Right ventricle myocardium inferior (tissue), 1 donor: ENCODE results near the gene IQCK. TPM values are rescaled to one million over a fixed set of nuclear protein-coding genes. Genes with fewer than 3 reads are reported as not detected.

Experiments used
- ATAC-seq: fragments of 200-7000 bp; cut with Tn5 transposase; one replicate; pipeline ENCODE4 v1.9.1; 2020; ENCODE audit warnings: mild to moderate bottlenecking, moderate library complexity
- DNase-seq: peaks from one replicate; pipeline ENCODE4 v3.0.0; 2021; ENCODE audit errors: missing footprints
- intact Hi-C: fragments of 100-400 bp; cut with DNase I; formaldehyde crosslinking; loops from one replicate; pipeline ENCODE4 v1.11.0; 2022
- total RNA-seq: library from RNA; stranded (reverse); fragmentation: NEBNext Ultra II Directional; extraction: Animal tissue kit (Norgen Biotek cat#: 25700); gene quantifications from one replicate; pipeline ENCODE4 v1.2.1, GENCODE V29; 2021
- donor health status: DM: no; HTN: yes; CAD: no; lungs with severe emphysema.

Gene IQCK
- total RNA-seq, 1 donor from 2014 or later: 5.2 TPM

DNA sequence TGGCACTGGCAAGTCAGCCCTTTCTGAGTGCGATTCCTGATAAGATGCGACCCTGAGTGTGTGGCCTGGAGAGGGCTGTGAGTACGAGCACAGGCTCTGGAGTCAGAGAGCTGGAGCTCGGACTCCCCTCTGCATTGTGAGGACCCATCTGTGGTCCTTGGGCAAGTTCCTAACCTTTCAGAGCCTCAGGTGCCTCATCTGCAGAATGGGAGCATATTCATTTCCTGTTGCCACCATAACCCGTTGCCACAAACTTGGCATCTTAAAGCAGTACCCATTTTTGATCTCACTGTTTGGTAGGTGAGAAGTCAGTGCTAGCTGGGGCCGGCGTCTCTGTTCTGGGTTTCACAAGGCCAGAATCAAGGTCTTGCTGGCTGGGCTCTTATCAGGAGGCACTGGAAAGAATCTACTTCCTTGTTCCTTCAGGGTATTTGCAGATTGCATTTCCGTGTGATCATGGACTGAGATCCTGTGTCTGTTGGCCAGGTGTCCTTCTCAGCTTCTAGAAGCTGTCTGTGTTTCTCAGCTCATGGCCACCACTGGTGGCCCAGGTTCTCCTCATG, 20.2 kb upstream of the IQCK start:
- ATAC-seq (no peak), DNase-seq (no peak)
- intact Hi-C loops: loop anchor here (5.0 kb wide), 1 partner anchor 51 kb away; no protein-coding TSS in a partner anchor

DNA sequence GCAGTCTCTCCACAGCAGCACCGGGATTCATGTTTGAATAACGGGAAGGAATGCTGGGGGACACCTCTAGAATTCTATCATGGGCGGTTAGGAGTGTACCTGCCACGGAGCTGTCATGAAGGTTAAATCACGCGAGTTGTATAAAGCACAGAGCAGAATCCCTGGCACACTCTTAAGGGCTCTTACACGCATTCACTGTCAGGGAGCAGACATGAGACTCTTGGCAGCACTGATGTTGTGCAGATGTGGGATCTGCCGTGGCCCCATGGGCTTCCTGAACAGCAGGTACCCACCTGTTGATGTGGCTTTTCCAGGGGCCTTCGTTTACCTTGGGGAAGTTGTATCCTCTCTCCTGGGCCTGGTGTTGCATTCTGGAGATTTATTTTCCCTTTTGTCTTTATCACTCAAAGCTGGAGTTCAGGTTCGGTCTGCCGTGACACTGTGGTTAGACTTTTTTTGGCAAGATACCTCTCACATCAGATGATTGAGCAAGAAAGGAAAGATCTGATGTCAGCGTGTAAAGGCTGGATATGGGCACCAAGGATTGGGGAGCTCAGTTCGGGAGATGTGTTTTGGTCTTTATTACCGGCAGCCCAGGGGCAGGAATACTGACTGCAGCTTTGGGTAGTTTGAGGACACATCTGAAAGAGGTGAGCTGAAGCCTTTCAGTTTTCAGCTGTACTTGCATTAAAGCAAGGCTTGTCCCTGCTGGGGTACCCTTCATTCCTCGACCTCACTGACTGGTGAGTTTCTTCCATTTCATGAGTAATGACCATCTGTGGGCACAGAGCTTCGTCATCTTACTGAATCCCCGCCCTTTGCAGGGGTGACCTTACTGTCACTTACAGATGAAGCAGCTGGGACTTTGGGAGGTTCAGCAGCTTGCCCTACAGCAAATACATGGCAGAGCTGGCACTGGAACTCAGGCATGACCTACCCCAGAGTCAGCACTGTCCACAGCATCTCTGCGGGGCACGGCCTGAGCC, 19.3 kb upstream of the IQCK start:
- ATAC-seq: peak; percentile 38
- no peak for DNase-seq
- intact Hi-C loops: loop anchor here (5.0 kb wide), 1 partner anchor 51 kb away; no protein-coding TSS in a partner anchor

DNA sequence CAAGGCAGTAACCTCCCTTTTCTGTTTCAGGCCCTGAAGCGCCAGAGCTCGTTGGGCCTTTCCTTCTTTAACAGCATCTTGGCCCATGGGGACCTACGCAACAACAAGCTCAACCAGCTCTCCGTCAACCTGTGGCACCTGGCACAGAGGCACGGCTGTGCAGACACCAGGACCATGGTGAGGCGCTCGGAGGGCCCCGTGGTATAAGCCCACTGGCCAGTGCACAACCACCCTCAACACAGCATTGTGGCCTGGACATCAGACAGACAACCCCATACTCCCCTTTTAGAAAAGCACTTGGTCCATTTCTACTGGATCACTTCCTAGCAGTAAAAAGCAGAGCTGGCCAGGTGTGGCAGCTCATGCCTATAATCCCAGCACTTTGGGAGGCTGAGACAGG, 18.6 kb upstream of the IQCK start:
- DNase-seq: no peak
- ATAC-seq: no peak
- intact Hi-C loops: loop anchor here (5.0 kb wide), 1 partner anchor 52 kb away; no protein-coding TSS in a partner anchor

DNA sequence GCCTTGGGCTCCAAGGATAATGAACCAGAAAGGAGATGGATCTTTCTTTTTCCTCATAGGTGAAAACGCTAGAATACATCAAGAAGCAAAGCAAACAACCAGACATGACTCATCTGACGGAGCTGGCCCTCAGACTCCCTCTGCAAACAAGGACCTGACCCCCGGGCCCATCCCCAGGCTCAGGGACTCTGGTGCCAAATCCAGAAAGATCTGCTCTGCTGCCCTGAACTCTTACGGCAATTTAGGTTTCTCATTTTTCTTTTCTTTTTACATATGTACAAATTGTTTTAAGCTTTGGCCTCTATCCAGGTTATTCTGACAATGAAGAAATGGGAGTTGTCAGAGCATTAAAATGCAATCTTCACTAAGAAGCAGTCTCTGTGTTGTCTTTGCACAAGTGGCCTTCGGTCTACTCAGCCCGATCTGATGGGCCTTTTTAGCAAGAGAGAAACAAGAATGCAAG, 17.7 kb upstream of the IQCK start:
- intact Hi-C loops: no loop called here
- DNase-seq (no peak), ATAC-seq (no peak)

DNA sequence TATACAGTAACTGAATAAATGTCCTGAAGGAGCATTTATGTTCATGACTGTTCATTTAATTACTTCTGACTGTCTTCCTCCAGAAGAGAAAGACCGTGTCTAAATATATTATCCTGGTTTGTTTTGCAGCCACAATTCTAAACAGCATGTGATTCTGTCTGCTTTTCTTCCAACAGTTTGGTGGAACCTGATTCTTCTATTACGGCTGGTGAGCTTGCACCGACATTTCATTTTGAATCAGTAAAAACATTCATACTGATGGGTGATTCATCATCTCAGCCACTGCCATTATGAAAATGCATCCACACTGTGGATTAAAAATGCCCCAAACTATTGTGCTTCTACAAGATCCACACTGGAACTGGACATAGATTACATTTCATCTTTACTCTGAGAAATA, 17.0 kb upstream of the IQCK start:
- no peak for ATAC-seq
- intact Hi-C loops: no loop called here
- no peak for DNase-seq

DNA sequence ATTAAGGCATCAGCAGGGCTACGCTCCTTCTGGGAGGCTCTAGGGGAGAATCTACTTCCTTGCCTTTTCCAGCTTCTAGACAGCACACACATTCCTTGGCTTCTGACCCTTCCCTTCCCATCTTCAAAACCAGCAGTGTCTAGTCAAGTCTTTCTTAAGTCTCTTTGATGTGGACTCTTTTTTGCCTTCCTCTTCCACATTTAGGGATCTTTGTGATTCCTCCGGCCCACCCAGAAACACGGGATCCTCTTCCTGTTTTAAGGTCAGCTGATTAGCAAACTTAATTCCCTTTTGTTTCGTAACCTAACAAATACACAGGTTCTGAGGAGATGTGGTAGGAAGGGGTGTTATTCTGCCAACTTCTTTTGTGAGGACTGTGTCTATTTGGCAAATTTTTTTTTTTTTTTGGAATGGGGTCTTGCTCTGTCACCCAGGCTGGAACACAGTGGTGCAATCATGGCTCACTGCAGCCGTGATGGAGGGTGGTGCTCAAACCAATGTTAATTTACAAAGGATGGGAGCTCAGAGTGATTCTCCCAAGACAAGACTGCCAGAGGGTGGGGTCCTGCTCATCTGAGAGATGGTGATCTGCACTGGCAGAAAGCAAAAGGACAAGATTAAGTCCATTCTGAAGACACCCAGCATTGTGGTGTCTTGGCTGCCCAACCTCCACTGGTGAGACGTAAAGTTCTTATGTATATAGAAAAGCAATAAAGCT, 14.7 kb upstream of the IQCK start:
- intact Hi-C loops: no loop called here
- ATAC-seq: no peak

DNA sequence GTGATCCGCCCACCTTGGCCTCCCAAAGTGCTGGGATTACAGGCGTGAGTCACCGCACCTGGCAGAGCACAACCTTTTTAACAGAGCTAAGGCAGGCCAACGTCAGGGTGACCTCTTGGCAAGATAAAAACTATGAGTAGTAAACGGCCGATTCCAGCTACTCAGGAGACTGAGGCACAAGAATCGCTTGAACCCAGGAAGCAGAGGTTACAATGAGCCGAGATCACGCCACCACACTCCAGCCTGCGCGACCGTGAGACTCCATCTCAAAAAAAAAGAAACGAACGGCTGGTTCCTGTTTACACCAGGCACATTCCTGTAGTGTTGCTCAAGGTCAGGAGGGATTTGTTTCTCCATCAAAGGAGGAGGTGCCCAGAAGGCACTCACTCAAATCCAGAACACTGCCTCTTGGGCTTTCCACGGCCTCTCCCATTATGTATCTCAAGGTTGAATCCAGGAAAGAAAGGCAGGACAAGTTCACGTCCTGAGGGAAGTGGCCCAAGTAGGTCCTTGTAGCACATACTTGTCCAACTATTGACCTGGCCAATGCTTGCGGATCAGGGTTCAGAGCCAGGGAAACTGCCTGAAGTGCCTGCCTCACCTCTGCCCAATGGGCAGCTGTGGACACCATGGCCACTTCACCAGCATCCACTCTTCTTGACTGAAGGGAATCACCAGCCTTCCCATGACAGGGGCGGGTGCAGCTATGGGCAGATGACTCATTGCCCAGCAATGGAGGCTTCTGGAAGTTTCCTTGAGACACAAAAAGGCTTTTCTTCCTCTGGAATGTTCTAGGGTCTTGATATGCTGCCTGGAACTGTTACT, 13.5 kb upstream of the IQCK start:
- intact Hi-C loops: no loop called here
- no peak for DNase-seq
- ATAC-seq: peak; percentile 23

More for the DNA sequence above, 14.7 kb upstream of the IQCK start:
- no peak for DNase-seq

DNA sequence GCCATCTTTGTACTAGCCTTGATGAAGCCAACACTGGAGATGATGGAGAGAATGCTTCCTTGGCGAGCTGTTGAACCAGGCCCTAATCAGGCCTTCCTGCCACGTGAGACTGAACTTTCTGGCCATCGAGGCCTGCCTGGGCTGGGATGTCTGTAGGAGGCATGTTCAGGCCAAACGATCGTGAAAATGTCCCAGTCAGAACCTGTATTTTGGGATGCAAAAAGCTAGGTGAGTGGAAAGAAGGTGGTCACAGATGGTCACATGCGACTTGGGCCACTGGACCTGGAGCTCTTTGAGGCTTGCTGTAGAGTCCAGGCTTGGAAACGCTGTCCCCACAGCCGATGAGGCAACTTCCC, 12.9 kb upstream of the IQCK start:
- DNase-seq: no peak
- intact Hi-C loops: no loop called here
- no peak for ATAC-seq

DNA sequence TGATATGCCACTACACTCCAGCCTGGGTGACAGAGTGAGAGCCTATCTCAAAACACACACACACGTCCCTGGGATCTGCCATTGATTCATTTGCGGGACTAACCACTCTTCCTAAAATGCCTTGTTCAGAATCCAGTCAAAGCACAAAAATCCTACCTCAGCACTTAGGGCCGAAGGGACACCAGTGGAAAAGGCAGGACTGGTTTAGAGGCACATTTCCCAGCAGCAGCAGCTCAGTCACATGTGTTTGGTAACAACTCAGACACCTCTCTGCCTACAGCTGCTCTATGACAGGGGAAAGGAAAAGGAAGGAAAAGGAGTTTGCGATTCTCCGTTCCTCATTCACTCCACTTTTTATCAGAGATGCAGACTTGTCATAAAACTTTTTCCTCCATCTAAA, 12.2 kb upstream of the IQCK start:
- ATAC-seq (no peak), DNase-seq (no peak)
- intact Hi-C loops: no loop called here

DNA sequence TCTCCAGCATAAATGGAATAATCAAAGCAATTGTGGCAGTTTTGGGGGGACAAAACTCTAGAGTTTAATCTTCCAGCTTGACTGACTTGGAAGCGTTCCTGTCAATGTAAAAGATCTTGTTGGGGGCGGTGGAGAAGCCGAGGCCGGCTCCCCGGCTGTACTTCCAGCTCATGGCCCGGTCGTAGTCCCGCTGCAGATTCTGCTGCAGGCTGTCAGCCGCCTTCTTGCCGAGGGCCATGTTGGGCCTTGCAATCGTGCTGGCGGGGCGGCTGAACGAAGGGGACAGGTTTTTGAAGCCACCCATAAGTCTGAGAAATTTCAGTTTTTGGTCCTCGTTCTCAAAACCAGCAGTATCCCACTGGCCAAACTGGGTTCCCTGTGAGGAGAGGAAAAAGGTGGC, 11.2 kb upstream of the IQCK start:
- no peak for ATAC-seq
- DNase-seq: no peak
- intact Hi-C loops: no loop called here

DNA sequence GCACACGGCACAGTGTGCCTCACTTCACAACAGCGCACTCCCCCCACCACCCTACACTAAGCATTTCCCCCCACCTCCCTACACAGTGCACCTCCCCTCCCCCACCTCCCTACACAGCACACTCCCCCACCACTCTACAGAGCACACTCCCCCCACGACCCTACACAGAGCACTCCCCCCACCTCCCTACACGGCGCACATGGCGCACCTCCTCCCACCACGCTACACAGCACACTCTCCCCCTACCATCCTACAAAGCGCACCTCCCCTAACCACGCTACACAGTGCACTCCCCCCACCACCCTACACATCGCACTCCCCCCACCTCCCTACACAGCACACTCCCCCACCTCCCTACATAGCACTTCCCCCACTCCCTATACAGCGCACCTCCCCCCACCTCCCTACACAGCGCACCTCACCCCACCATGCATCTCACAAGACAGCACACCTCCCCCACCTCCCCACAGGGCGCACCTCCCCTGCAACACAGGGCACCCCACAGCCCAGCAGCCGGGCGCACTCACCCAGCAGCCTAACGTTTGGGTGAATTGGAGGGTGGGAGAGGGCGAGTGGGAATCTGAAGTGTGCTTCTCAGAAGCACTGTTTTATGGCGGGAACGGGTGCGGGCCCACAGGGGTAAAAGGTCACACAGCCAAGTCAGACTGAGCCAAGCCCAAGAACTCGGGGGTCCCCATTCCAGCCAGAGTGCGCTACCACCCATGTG, 10.3 kb upstream of the IQCK start:
- no peak for DNase-seq
- intact Hi-C loops: no loop called here
- no peak for ATAC-seq

DNA sequence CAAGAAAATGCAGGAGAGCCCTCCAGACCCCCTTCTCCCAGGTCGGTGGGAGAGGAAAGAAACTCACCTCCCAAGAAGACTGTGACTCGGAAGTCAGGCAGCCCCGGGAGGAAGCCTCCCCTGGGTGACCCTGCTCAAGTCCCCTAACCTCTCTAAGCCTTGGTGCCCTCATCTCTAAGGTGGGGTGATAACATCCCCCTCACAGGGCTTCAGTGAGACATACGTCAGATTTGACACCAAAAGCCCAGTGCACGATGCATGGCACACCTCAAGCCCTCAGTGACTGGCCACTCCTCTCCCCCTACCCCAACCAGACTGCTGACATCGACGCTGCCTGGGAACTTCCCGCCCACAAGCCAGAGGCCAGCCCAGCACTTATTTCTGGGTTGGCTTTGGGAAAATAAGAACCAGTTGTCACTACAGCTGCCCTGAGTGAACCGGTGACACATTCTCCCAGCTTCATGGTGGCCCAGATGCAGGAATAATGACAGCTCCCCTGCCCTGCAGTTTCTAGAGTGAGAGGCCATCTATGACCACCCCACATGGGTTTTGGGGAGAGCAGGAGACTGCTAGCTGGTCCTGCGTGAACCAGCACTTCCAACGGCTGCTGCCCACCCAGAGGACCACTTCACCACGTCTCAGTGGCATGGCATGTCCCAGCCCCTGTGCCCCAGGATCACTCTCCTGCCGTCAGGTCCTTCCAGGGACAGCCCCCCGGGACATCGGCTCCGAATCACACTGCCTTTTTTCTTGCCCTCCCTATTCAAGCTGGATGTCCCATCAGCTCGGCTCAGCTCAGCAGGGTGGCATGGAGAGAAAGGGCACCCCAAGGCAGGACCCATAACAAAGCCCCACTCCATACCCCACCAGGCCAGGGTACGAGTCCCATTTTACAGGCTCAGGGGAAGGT, 9.5 kb upstream of the IQCK start:
- DNase-seq (no peak), ATAC-seq (no peak)
- intact Hi-C loops: no loop called here

DNA sequence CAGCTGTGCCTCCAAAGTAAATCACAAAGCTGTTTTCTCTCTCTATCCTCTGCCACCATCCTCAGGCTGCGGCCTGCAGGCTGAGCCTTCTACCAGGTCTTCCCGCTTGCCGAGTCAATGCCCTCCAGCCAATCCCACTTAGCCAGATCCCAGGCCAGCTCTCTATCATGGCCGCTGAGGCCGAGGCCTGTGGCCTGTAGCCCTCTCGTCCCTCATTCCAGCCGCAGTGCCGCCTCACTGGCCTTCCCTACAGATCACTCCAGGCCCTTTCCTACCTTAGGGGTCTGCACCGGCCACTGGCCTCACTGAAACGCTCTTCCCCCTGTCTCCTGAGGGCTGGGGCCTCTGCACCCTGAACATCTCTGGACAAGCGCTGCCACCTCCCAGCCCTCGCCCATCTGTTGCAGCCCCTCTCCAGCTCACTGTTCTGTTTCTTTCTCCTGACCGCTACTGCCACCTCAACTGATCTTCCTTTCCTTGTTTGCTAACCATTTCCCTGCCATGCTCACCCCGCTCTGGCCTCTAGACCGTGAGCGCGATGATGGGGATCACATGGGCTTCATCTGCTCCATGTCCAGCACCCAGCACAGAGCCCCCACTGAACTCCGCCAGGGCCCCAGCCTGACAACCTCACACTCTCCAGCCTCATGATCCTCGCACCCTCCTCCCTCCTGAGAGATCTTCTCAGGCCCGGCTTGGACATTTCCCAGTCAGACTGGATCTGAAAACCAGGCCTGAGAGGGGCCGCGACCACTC, 8.5 kb upstream of the IQCK start:
- ATAC-seq (no peak), DNase-seq (no peak)
- intact Hi-C loops: loop anchor here (10.0 kb wide), 1 partner anchor 95 kb away; no protein-coding TSS in a partner anchor

DNA sequence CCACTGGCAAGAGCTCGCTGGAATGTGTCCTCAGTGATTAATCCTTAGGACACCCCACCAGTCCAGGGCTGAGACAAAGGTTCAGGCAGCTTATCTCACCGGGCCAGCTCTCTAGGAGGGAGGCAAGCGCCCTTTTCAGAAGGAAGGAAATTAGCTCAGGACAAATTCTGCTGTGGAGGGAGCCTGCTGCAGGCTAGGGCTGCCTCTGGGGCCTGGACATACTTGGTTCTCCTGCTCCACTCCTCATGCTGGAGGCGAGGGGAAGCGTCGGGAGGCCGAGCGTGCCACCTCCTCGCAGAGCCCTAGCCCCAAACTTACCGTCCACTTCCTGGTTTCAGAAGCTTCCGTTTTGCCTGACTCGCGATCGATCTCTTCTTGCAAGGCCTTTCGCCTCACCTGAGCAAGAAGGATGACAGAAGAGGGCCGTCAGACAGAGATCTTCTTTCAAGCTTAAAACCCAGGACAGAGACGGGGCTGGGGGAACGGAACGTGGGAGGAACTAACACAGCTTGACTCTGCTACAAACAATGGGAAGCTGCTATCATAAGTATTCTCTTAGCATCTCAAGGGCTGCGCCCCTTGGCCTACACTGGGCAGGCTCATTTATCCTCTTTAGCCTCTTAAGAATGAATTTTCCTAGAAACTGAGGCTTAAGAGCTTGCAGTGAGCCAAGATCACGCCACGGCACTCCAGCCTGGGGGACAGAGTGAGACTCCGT, 7.7 kb upstream of the IQCK start:
- ATAC-seq: no peak
- intact Hi-C loops: loop anchor here (10.0 kb wide), 1 partner anchor 94 kb away; no protein-coding TSS in a partner anchor
- no peak for DNase-seq

DNA sequence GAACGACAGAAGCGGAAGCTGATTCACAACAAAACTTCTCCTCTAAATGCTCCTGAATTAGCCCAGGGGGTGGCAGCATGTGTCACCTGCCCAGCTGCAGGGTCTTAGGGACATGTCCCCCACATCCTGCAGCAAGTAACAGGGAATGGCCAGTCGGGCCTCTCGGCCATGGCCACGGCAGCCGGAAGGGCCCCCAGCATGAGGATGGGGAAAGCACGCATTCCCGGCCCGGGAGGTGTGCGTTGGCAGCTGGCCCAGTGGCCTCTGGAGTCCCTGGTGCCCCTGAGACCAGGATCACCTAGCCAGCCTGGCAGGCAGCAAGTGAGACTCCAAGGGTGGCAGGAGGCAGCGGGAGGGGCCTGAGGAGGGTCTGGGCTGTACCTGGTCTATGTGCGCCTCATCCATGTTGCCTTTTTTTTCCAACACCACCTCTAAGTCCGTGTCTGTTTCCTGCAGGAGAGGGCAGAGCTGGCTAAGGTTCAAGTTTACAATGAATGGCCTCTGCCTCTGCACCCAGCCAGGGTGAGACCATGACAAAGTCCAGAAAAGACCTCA, 7.0 kb upstream of the IQCK start:
- ATAC-seq (no peak), DNase-seq (peak; percentile 32)
- intact Hi-C loops: loop anchor here (10.0 kb wide), 1 partner anchor 94 kb away; no protein-coding TSS in a partner anchor
